Retina (tissue), 1 donor: ENCODE measurements around the gene IRX4.
A peak's percentile ranks its signal among the peaks of the same experiment; 100 is the strongest.
"Not testable (repeated sequence)": the region's sequence is repeated elsewhere in the genome, so short reads cannot be mapped to it uniquely, and the experiment has no call there.

ENCODE experiments used
- DNase-seq: peaks from one replicate; pipeline ENCODE4 v3.0.0-alpha.2; 2016

The IRX4 gene

GRCh38 chr5:1877103-1878049, 5.3 kb downstream of the IRX4 start:
- DNase-seq: peak; percentile 53

GRCh38 chr5:1876660-1877064, 6.1 kb downstream of the IRX4 start:
- no peak for DNase-seq

GRCh38 chr5:1875843-1876659, 6.7 kb downstream of the IRX4 start:
- DNase-seq: peak; percentile 86

GRCh38 chr5:1875281-1875842, 7.4 kb downstream of the IRX4 start:
- peak; percentile 66 for DNase-seq

GRCh38 chr5:1874771-1875220, 7.9 kb downstream of the IRX4 start:
- peak; percentile 80 for DNase-seq

- DNase-seq: no peak
Observed at GRCh38 chr5:1874348-1874747, 8.4 kb downstream of the IRX4 start.

- no peak for DNase-seq
Observed at GRCh38 chr5:1873243-1873959, 9.3 kb downstream of the IRX4 start.

- peak; percentile 18 for DNase-seq
Observed at GRCh38 chr5:1871441-1871840, 11.3 kb downstream of the IRX4 start.

GRCh38 chr5:1870435-1871272, 12.1 kb downstream of the IRX4 start:
- DNase-seq: not testable (repeated sequence)

- DNase-seq: no peak
Observed at GRCh38 chr5:1868886-1869475, 13.7 kb downstream of the IRX4 start.

GRCh38 chr5:1867815-1868143, 14.9 kb downstream of the IRX4 start:
- no peak for DNase-seq

GRCh38 chr5:1867114-1867814, 15.5 kb downstream of the IRX4 start:
- DNase-seq: no peak

- DNase-seq: no peak
Observed at GRCh38 chr5:1865948-1866347, 16.8 kb downstream of the IRX4 start.

GRCh38 chr5:1865486-1865885, 17.2 kb downstream of the IRX4 start:
- no peak for DNase-seq

GRCh38 chr5:1864896-1865440, 17.8 kb downstream of the IRX4 start:
- no peak for DNase-seq

- DNase-seq: no peak
Observed at GRCh38 chr5:1860949-1861348, 21.8 kb downstream of the IRX4 start.

- no peak for DNase-seq
Observed at GRCh38 chr5:1860021-1860610, 22.6 kb downstream of the IRX4 start.

GRCh38 chr5:1859099-1859498, 23.6 kb downstream of the IRX4 start:
- no peak for DNase-seq

GRCh38 chr5:1858436-1858835, 24.3 kb downstream of the IRX4 start:
- no peak for DNase-seq

GRCh38 chr5:1857256-1857600, 25.5 kb downstream of the IRX4 start:
- DNase-seq: no peak
